ENCODE measurements around the gene TKT. TPM values are rescaled to one million over a fixed set of nuclear protein-coding genes. Genes with fewer than 3 reads are reported as not detected.
"Not testable (repeated sequence)": the region's sequence is repeated elsewhere in the genome, so short reads cannot be mapped to it uniquely, and the experiment has no call there.

TKT gene, protein sequence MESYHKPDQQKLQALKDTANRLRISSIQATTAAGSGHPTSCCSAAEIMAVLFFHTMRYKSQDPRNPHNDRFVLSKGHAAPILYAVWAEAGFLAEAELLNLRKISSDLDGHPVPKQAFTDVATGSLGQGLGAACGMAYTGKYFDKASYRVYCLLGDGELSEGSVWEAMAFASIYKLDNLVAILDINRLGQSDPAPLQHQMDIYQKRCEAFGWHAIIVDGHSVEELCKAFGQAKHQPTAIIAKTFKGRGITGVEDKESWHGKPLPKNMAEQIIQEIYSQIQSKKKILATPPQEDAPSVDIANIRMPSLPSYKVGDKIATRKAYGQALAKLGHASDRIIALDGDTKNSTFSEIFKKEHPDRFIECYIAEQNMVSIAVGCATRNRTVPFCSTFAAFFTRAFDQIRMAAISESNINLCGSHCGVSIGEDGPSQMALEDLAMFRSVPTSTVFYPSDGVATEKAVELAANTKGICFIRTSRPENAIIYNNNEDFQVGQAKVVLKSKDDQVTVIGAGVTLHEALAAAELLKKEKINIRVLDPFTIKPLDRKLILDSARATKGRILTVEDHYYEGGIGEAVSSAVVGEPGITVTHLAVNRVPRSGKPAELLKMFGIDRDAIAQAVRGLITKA
- 100 to 1,000 TPM in 3 of 4 donors, 10 to 100 TPM in 1; 91.0 to 127 (median 110) TPM for polyA plus RNA-seq (ENCODE audit: insufficient read length in 4 of 4)

DNA sequence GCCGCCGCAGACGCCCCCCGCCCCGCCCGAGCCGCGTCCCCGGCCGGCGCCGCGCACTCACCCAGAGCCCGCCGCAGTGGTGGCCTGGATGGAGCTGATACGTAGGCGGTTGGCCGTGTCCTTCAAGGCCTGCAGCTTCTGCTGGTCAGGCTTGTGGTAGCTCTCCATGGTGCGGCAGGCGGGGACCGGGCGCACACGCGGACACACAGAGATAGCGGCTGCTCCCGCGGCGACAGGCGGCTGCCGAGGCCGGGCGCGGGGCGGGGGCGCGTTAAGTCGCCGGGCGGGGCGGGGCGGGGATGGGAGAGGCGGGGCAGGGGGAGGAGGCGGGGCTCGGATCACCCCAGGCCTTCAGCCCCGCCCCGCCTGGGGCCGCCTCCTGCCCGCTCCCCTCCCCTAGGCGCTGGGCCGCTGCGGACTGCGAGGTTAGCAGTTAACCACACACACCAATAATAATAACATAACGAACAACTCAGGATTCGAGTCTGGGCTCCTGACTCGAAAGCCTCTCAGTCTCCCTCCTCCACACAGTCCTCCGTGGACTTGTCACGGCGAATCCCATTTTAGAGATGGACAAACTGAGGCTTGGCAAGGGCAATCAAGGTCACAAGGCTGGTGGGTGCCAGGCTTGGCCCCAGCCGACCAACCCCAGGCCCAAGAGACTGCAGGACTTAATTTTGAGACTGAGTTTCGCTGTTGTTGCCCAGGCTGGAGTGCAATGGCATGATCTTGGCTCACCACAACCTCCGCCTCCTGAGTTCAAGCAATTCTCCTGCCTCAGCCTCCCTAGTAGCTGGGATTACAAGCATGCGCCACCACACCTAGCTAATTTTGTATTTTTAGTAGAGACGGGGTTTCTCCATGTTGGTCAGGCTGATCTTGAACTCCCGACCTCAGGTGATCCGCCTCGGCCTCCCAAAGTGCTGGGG, at the start of gene TKT:
Gene TKT, minus strand, starts transcription at position 248 of the 929 bp plus-strand sequence. Its CDS starts 80 bp downstream, at position 168.
- DNase-seq (ENCODE audit: low read depth in 4 of 4, low spot score in 2 of 4): peak in 3 of 4 donors; percentile 46 to 65 (median 56)

DNA sequence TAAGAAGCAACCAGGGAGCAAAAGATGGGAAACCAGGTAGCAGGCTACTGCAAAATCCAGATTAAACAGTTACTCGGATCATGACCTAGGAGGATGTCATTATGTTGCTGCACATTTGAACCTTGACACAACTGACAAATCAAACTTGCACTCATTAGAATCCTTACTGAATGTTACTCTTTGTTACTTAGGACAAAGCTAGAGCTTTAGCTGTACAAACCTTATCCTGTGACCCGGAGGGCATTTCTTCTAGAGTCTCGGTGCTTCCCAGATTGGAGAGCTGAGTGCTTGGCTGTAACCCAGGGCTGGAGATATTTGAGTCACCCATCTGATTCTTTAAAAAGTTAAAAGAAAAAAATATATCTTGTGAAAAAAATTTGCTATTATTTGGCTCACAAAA, 48.1 kb upstream of the TKT start:
- DNase-seq (ENCODE audit: low read depth in 4 of 4, low spot score in 2 of 4): no peak

DNA sequence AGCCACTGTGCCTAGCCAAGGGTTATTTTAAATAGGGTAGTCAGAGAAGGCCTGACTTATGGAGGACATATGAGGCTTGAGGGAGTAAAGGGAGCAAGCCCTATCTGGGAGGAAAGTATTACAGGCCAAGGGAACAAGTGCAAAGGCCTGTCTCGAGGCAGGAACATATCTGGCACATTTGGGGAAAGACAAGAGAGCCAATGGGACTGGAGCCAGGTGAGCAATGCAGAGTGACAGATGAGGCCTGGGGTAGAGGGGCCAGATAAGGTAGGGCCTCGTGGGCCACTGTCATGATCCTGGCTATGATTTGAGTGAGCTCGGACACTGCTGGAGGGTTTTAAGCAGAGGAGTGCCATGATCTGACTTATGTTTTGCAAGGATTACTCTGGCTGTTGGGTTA, 47.7 kb upstream of the TKT start:
- no peak for DNase-seq (ENCODE audit: low read depth in 4 of 4, low spot score in 2 of 4)

GRCh38 chr3:53300826-53301225, 45.0 kb upstream of the TKT start:
- DNase-seq (ENCODE audit: low read depth in 4 of 4, low spot score in 2 of 4): no peak

DNA sequence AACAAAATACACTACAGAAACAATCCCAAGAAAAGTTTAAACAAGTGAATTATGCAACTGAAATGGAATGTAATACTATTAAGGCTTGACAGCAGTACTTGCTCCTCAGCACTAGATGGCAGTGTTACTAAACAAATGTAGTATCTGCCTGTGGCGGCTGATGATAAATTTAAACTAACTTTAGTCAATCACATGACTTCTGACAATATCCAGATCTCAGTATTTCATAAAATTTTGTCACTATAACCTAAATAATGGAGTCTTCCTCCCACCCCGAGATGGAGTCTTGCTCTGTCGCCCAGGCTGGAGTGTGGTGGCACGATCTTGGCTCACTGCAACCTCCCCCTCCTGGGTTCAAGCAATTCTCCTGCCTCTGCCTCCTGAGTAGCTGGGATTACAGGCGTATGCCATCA, 43.8 kb upstream of the TKT start:
- peak in 2 of 4 donors; percentile 20 to 26 for DNase-seq (ENCODE audit: low read depth in 4 of 4, low spot score in 2 of 4)

DNA sequence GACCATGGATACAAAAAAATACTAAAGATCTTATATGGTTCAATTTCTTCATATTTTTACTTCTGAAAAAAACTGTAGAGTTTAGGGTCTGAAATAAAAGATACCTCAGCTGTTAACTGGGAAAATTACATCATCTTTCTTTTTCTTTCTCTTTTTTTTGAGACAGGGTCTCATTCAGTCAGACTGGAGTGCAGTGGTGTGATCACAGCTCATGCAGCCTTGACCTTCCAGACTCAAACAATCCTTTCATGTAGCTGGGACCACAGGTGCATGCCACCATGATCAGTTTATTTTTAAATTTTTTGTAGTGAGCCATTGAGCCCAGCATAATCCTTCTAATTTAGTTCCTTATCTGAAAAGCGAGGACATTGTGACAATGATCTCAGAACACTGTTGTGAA, 39.6 kb upstream of the TKT start:
- no peak for DNase-seq (ENCODE audit: low read depth in 4 of 4, low spot score in 2 of 4)

DNA sequence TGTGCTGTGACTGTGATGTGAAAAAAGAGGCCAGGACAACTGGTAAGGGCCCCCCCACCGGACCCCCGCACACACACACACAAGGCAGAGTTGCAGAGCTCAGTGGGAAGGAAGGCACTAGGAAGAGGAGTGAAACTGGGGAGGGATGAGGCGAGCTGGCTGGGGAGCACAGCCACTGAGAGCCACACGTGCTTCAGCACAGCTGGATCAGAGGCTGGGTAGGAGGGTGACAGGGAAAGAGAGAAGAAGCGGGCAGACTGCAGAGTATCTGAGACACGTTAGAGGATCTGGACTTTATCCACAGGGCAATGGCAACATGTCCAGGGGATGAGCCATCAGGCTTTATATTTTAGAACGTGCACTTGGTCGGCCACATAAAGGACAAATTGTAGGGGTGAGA, 38.0 kb upstream of the TKT start:
- DNase-seq (ENCODE audit: low read depth in 4 of 4, low spot score in 2 of 4): no peak

GRCh38 chr3:53288214-53288613, 32.4 kb upstream of the TKT start:
- DNase-seq (ENCODE audit: low read depth in 4 of 4, low spot score in 2 of 4): no peak

DNA sequence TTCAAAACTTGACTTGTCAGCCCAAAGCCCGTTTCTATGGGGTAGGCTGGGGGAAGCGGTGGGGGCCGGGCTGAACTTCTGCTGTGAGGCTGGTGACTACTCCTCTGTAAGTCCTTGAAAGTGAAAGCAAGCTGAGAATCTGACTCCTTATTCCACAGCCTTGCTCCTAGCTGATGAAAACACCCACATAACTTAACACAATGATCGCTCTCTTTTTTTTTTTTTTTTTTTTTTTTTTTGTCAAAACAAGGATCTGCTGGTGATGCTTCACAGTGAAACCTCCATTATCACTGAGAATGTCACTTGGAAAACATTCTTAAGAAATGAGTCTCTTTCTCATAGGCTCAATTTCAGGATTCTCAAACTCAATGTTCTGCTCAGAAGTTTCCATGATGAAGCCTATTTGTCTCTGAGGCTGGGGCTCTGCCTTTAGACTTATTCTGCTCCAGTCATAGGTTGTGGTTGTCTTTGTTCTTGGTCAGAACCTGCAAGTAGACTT, 31.4 kb upstream of the TKT start:
- DNase-seq (ENCODE audit: low read depth in 4 of 4, low spot score in 2 of 4): no peak

GRCh38 chr3:53286727-53287126, 30.9 kb upstream of the TKT start:
- no peak for DNase-seq (ENCODE audit: low read depth in 4 of 4, low spot score in 2 of 4)

- no peak for DNase-seq (ENCODE audit: low read depth in 4 of 4, low spot score in 2 of 4)
Observed at GRCh38 chr3:53282581-53282980, 26.8 kb upstream of the TKT start.

- no peak for DNase-seq (ENCODE audit: low read depth in 4 of 4, low spot score in 2 of 4)
Observed at GRCh38 chr3:53278667-53279066, 22.8 kb upstream of the TKT start.

DNA sequence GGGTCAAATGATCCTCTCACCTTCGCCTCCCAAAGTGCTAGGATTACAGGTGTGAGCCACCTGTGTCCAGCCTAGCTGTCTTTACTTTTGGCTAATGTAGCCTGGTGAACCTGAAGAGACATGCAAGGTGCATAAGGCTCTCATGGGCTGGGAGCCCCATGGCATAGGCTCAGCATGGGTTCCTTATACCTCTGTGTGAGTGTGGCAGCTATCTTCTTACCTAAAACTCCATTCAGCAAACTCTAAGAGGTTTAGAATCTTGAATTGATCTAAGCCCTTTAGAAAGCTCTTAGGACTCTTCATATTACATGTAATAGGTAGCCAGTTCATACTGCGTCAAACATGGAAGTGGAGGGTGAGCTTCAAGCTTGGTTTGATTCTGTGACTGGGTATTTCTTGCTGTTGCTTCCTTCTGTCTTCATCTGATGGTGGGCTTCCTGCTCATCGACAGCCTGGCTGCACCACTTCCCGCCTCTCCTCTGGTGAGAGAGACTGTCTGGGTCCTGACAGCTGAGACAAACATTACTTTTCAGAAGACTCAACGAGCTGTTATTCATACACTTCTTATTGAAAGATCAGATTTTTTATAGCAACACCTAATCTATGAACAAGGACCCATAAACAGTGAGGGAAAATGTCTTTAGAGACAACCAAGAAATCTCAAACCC, 19.2 kb upstream of the TKT start:
- no peak for DNase-seq (ENCODE audit: low read depth in 4 of 4, low spot score in 2 of 4)

GRCh38 chr3:53273146-53273670, 17.4 kb upstream of the TKT start:
- DNase-seq (ENCODE audit: low read depth in 4 of 4, low spot score in 2 of 4): no peak

DNA sequence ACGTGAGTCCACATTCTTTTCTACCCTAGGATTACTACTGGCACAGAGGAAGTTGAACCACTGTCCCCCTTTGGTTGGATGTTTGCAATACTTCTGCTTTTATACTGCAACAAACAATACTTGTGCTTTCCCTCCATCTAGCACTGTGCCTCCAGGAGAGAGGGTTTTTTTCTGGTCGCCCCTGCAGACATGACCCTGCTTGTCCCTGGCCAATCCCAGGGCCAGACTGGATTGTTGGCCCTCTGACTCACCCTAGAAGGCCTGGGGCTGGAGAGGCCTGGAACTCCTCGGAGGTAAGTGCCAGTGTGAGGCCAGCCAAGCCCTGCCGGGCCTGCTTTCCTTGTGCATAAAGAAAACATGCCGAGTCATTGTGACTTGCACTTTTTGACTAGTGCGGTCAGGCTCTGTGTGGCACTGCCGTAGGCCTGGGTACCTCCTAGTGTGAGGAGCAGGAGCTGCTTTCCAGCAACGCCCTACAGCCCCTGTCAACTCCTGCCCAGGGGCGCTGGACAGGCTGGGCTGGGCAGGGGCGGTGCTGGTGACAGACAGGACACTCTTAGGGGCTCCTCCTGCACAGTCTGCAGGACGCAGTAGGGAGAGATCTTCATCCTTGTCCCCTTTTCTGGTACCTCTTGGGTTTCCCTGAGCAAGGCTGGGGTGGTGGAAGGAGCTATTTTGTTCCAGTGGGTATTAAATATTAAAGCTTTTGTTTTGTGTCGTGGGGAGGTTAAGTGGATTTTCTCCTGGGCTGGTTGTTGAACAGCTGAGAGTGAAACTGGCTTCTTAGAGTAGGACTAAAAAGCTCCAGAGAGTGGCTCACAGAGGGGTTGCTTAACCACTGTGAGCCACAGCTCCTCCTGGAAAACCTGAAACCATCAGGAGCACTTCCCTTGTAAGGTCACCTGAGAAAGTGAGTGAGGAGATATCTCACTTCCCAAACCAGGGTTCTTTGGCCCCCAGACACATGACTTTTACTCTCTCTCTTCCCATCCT, 14.4 kb upstream of the TKT start:
- peak in 3 of 4 donors; percentile 41 to 69 (median 52) for DNase-seq (ENCODE audit: low read depth in 4 of 4, low spot score in 2 of 4)

GRCh38 chr3:53269193-53269592, 13.4 kb upstream of the TKT start:
- DNase-seq (ENCODE audit: low read depth in 4 of 4, low spot score in 2 of 4): not testable (repeated sequence)

DNA sequence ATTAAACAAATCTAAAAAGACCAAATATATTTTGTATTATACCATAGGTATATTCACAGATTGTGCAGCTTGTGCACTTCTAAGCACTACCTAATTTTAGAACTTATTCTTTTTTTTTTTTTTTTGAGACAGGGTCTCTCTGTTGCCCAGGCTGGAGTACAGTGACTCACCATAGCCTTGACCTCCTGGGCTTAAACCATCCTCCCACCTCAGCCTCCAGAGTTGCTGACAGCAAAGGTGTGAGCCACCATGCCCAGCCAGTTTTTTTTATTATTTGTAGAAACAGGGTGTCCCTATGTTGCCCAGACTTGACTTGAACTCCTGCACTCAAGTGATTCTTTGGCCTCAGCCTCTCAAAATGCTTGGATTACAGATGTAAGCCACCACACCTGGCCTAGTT, 11.9 kb upstream of the TKT start:
- no peak for DNase-seq (ENCODE audit: low read depth in 4 of 4, low spot score in 2 of 4)

DNA sequence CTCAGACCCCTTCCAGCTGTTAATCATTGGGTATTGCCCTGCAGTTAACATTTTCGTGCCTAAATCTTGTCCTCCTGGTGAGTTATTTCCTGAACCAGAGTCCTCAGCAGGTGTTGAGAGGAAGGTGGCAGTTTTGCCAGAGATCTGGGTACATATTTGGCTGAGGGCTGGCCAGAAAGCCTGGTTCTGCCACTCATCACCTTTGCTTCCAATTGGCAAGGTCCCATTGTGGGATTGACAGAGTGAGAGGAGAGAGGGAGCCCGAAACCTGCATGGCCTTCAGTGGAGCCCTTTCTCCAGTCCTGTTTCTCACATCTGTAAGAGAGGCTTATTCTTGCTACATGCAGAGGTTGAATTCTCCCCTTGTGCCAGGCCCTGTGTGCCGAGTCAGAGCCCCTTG, 8.9 kb upstream of the TKT start:
- no peak for DNase-seq (ENCODE audit: low read depth in 4 of 4, low spot score in 2 of 4)

GRCh38 chr3:53263907-53264306, 8.1 kb upstream of the TKT start:
- no peak for DNase-seq (ENCODE audit: low read depth in 4 of 4, low spot score in 2 of 4)
